Nephron progenitor cell (in vitro differentiated cells): ENCODE results near the gene SYNDIG1.

Experiments
- DNase-seq: peaks from one replicate; pipeline ENCODE4 v3.0.0; 2021
- H3K27ac Mint-ChIP-seq: 2 replicates; pipeline ENCODE4 v1.8.0; 2021; ENCODE audit warnings: mild to moderate bottlenecking, moderate library complexity, mixed read lengths
- H3K27me3 Mint-ChIP-seq: 2 replicates; pipeline ENCODE4 v1.8.0; 2021; ENCODE audit warnings: mild to moderate bottlenecking, low read depth, mixed read lengths; ENCODE audit not compliant: poor library complexity
- H3K36me3 Mint-ChIP-seq: 2 replicates; pipeline ENCODE4 v1.8.0; 2021; ENCODE audit warnings: low read depth, mixed read lengths
- H3K4me1 Mint-ChIP-seq: 2 replicates; pipeline ENCODE4 v1.8.0; 2021; ENCODE audit warnings: mixed read lengths
- H3K4me3 Mint-ChIP-seq: 2 replicates; pipeline ENCODE4 v1.8.0; 2021; ENCODE audit warnings: mild to moderate bottlenecking, moderate library complexity, mixed read lengths
- H3K9me3 Mint-ChIP-seq: 2 replicates; pipeline ENCODE4 v1.8.0; 2021; ENCODE audit warnings: mild to moderate bottlenecking, moderate library complexity, mixed read lengths
- CTCF ChIP-seq: fragments of 200-600 bp; sonication (generic); IDR thresholded peaks from 2 replicates; pipeline ENCODE4 v1.5.0; 2021; ENCODE audit warnings: antibody characterized with exemption

Gene SYNDIG1

GRCh38 chr20:24682496-24682985, 213.1 kb downstream of the SYNDIG1 start:
- TF ChIP-seq CTCF = no peak
- Mint-ChIP-seq H3K27ac (no peak overlapping the region), H3K4me1 (peaks cover 41% of the 10 kb centered on the region), H3K36me3 (no peaks in the 10 kb centered on the region), H3K27me3 (peaks cover 12% of the 10 kb centered on the region), H3K4me3 (no peak overlapping the region), H3K9me3 (peaks cover 10% of the 10 kb centered on the region)
- no peak for DNase-seq

GRCh38 chr20:24683676-24684075, 214.2 kb downstream of the SYNDIG1 start:
- peaks cover 9% of the 10 kb centered on the region for H3K27me3 Mint-ChIP-seq
- H3K4me1 Mint-ChIP-seq = peaks cover 31% of the 10 kb centered on the region
- H3K9me3 Mint-ChIP-seq = peaks cover 18% of the 10 kb centered on the region
- H3K36me3 Mint-ChIP-seq = no peaks in the 10 kb centered on the region
- DNase-seq = no peak
- H3K27ac Mint-ChIP-seq = no peak overlapping the region
- no peak overlapping the region for H3K4me3 Mint-ChIP-seq
- TF ChIP-seq CTCF = no peak

- DNase-seq = no peak
- Mint-ChIP-seq H3K27ac (no peak overlapping the region), H3K9me3 (peaks cover 24% of the 10 kb centered on the region), H3K36me3 (no peaks in the 10 kb centered on the region), H3K4me1 (peaks cover 23% of the 10 kb centered on the region), H3K4me3 (no peak overlapping the region), H3K27me3 (peaks cover 9% of the 10 kb centered on the region)
- TF ChIP-seq CTCF = no peak
Observed at GRCh38 chr20:24684421-24684871, 215.0 kb downstream of the SYNDIG1 start.

- Mint-ChIP-seq H3K27me3 (peaks cover 9% of the 10 kb centered on the region), H3K9me3 (peaks cover 30% of the 10 kb centered on the region), H3K4me3 (no peak overlapping the region), H3K4me1 (peaks cover 16% of the 10 kb centered on the region), H3K27ac (no peak overlapping the region), H3K36me3 (no peaks in the 10 kb centered on the region)
- no peak for TF ChIP-seq CTCF
- peak; percentile 21 for DNase-seq
Observed at GRCh38 chr20:24684956-24685691, 215.7 kb downstream of the SYNDIG1 start.

GRCh38 chr20:24685736-24686135, 216.3 kb downstream of the SYNDIG1 start:
- TF ChIP-seq CTCF = no peak

GRCh38 chr20:24686156-24686555, 216.7 kb downstream of the SYNDIG1 start:
- H3K9me3 Mint-ChIP-seq = peaks cover 30% of the 10 kb centered on the region
- H3K27ac Mint-ChIP-seq = no peak overlapping the region
- no peak overlapping the region for H3K4me3 Mint-ChIP-seq
- no peak for DNase-seq
- TF ChIP-seq CTCF = no peak
- H3K27me3 Mint-ChIP-seq = peaks cover 9% of the 10 kb centered on the region
- H3K36me3 Mint-ChIP-seq = no peaks in the 10 kb centered on the region
- peaks cover 9% of the 10 kb centered on the region for H3K4me1 Mint-ChIP-seq

More at GRCh38 chr20:24685736-24686135, 216.3 kb downstream of the SYNDIG1 start:
- H3K9me3 Mint-ChIP-seq = peaks cover 30% of the 10 kb centered on the region
- H3K4me1 Mint-ChIP-seq = peaks cover 10% of the 10 kb centered on the region
- no peaks in the 10 kb centered on the region for H3K36me3 Mint-ChIP-seq
- no peak overlapping the region for H3K27ac Mint-ChIP-seq
- peaks cover 9% of the 10 kb centered on the region for H3K27me3 Mint-ChIP-seq
- DNase-seq = no peak
- H3K4me3 Mint-ChIP-seq = no peak overlapping the region
